Measurements from ENCODE around the gene GUCA2B. TPM values are rescaled to one million over a fixed set of nuclear protein-coding genes. Genes with fewer than 3 reads are reported as not detected.

Gene GUCA2B
- total and polyA plus RNA-seq, 4 experiments from 2014 or later = not detected

DNA sequence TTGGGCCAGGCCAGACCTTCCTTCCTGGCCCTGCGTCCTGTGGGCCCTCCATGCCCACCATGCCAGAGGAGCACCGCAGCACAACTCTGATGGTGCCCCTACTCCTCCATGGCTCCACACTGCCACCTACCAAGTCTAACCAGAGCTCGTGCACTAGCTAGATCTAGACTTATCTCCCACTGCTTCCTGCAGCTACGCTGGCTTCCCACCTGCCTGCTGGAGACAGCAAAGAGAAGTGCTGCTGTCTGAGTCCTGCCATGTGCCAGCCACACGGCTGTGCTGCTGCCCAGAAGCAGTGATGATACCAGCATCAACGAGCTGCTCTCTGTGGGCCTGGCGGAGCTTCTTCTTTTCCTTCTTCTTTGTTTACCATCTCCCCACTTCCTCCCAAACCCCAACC lies 4.5 kb downstream of the GUCA2B start:
- ChIA-PET CTCF (ENCODE audit: partially characterized antibody) (interaction anchor here (1.0 to 4.7 kb wide), 2 partner anchors 15 to 584 kb away, joined by 3 to 26 read pairs; no protein-coding TSS in a partner anchor), POLR2A (ENCODE audit: partially characterized antibody) (interaction anchor here (0.6 kb wide), 1 partner anchor 594 kb away, joined by 3 read pairs; no protein-coding TSS in a partner anchor)
- DNase-seq = no peak
- H3K27ac Mint-ChIP-seq = peak overlapping the region in 2 of 7 donors; percentile 14 to 88
- H3K4me3 ChIP-seq (ENCODE audit: low read length in 2 of 2) = no peak overlapping the region
- intact Hi-C loops (cut with micrococcal nuclease) = loop anchor here (5.0 kb wide), 1 partner anchor 585 kb away; no protein-coding TSS in a partner anchor
- H3K36me3 ChIP-seq (ENCODE audit: insufficient read depth, low read length) = no peaks in the 10 kb centered on the region
- H3K27me3 ChIP-seq (ENCODE audit: insufficient read depth, low read length) = no peaks in the 10 kb centered on the region
- H3K4me1 Mint-ChIP-seq = peaks cover 4 to 9% (median 6%) of the 10 kb centered on the region in 4 donors
- no peaks in the 10 kb centered on the region for H3K4me1 ChIP-seq (ENCODE audit: insufficient read depth, low read length)
- H3K36me3 Mint-ChIP-seq = no peaks in the 10 kb centered on the region
- H3K9me3 Mint-ChIP-seq = peaks cover 0 to 15% (median 11%) of the 10 kb centered on the region in 8 donors
- no peak overlapping the region for H3K4me3 Mint-ChIP-seq
- H3K27me3 Mint-ChIP-seq = peaks cover under 1 to 5% of the 10 kb centered on the region in 2 donors
- no peak overlapping the region for H3K27ac ChIP-seq (ENCODE audit: low read depth, low read length)
- no peaks in the 10 kb centered on the region for H3K9me3 ChIP-seq (ENCODE audit: control insufficient read depth in 1 of 2, low read length in 2 of 2)

DNA sequence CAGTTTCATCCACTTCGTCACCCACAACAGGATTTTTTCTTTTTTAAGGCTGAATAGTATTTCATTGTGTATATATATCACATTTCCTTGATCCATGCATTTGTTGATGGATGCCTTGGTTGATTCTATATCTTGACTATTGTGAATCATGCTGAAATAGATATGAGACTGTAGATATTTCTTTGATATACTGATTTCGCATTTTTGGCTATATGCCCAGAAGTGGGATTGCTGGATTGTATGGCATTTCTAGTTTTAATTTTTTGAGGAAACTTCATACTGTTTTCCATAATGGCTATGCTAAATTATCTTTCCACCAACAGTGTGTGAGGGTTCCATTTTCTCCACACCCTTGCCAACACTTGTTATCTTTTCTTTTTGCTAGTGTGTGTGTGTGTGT lies 5.0 kb downstream of the GUCA2B start:
- Histone ChIP-seq H3K4me1 (ENCODE audit: insufficient read depth, low read length) (no peaks in the 10 kb centered on the region), H3K27me3 (ENCODE audit: insufficient read depth, low read length) (no peaks in the 10 kb centered on the region), H3K4me3 (ENCODE audit: low read length in 2 of 2) (no peak overlapping the region), H3K27ac (ENCODE audit: low read depth, low read length) (no peak overlapping the region), H3K9me3 (ENCODE audit: control insufficient read depth in 1 of 2, low read length in 2 of 2) (no peaks in the 10 kb centered on the region), H3K36me3 (ENCODE audit: insufficient read depth, low read length) (no peaks in the 10 kb centered on the region)
- DNase-seq = no peak
- ChIA-PET CTCF (ENCODE audit: partially characterized antibody) (interaction anchor here (1.0 to 4.7 kb wide), 2 partner anchors 15 to 585 kb away, joined by 3 to 26 read pairs; no protein-coding TSS in a partner anchor), POLR2A (ENCODE audit: partially characterized antibody) (no interaction called here)
- Mint-ChIP-seq H3K4me1 (peaks cover 4 to 9% (median 6%) of the 10 kb centered on the region in 4 donors), H3K4me3 (no peak overlapping the region), H3K9me3 (peaks cover 0 to 15% (median 11%) of the 10 kb centered on the region in 8 donors), H3K27ac (no peak overlapping the region), H3K36me3 (no peaks in the 10 kb centered on the region), H3K27me3 (peaks cover 0 to 7% of the 10 kb centered on the region in 2 donors)
- intact Hi-C loops (cut with micrococcal nuclease) = loop anchor here (5.0 kb wide), 1 partner anchor 586 kb away; no protein-coding TSS in a partner anchor

DNA sequence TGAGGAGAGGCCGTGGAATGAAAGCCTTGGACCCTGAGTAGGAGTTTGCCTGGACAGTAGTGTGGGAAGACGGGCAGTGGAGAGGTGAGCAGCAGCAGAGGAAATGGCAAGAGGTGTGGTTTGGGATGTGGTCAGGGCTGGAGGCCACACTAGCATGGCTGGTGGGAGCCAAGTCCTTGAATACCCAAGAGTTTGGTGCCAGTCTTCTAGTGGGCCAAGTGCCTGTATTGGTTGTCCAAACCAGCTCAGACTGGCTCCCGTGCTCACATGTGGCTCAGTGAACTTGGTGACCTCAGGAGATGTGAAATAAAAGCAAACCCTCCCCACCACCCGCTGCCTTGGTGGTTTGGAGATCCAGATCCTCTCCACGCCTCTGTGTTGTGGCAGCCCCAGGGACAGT lies 9.0 kb downstream of the GUCA2B start:
- H3K4me1 Mint-ChIP-seq = peaks cover 4 to 9% (median 6%) of the 10 kb centered on the region in 4 donors
- no peaks in the 10 kb centered on the region for H3K27me3 ChIP-seq (ENCODE audit: insufficient read depth, low read length)
- H3K4me1 ChIP-seq (ENCODE audit: insufficient read depth, low read length) = no peaks in the 10 kb centered on the region
- H3K4me3 ChIP-seq (ENCODE audit: low read length in 2 of 2) = no peak overlapping the region
- H3K36me3 Mint-ChIP-seq = no peaks in the 10 kb centered on the region
- H3K9me3 Mint-ChIP-seq = peaks cover 0 to 15% (median 11%) of the 10 kb centered on the region in 8 donors
- no peaks in the 10 kb centered on the region for H3K9me3 ChIP-seq (ENCODE audit: control insufficient read depth in 1 of 2, low read length in 2 of 2)
- CTCF ChIA-PET (ENCODE audit: partially characterized antibody) = interaction anchor here (5.8 kb wide), 1 partner anchor 12 kb away, joined by 52 read pairs; no protein-coding TSS in a partner anchor
- no peak for DNase-seq
- no peak overlapping the region for H3K4me3 Mint-ChIP-seq
- H3K27me3 Mint-ChIP-seq = peaks cover 6 to 7% of the 10 kb centered on the region in 2 donors
- H3K27ac Mint-ChIP-seq = no peak overlapping the region
- POLR2A ChIA-PET (ENCODE audit: partially characterized antibody) = no interaction called here
- no peaks in the 10 kb centered on the region for H3K36me3 ChIP-seq (ENCODE audit: insufficient read depth, low read length)
- intact Hi-C loops (cut with micrococcal nuclease) = no loop called here
- H3K27ac ChIP-seq (ENCODE audit: low read depth, low read length) = no peak overlapping the region

DNA sequence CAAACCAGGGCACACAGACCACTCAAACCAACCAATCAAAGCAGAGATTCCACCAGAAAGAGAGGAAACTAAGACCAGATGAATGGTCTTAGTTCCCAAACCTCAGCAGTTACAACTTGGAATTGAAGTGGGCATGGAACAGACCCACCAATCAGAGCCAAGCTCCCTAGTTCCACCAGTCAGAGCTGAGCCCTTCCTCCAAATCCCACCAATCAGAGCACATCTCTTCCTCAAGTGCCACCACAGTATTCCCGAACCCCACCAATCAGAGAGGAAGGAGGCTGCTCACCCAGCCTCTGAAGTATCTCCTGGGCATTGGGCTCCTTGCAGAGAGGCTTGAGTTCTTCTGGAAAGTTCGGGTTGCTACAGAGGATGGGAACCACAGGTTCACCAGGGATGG lies 9.9 kb downstream of the GUCA2B start:
- H3K9me3 ChIP-seq (ENCODE audit: control insufficient read depth in 1 of 2, low read length in 2 of 2) = no peaks in the 10 kb centered on the region
- H3K4me1 Mint-ChIP-seq = peaks cover 0 to 3% (median under 1%) of the 10 kb centered on the region in 4 donors
- H3K27ac Mint-ChIP-seq = no peak overlapping the region
- no peak overlapping the region for H3K4me3 Mint-ChIP-seq
- no peaks in the 10 kb centered on the region for H3K27me3 ChIP-seq (ENCODE audit: insufficient read depth, low read length)
- H3K36me3 Mint-ChIP-seq = no peaks in the 10 kb centered on the region
- H3K36me3 ChIP-seq (ENCODE audit: insufficient read depth, low read length) = no peaks in the 10 kb centered on the region
- no peak overlapping the region for H3K27ac ChIP-seq (ENCODE audit: low read depth, low read length)
- no peaks in the 10 kb centered on the region for H3K4me1 ChIP-seq (ENCODE audit: insufficient read depth, low read length)
- DNase-seq = no peak
- CTCF ChIA-PET (ENCODE audit: partially characterized antibody) = interaction anchor here (5.8 kb wide), 1 partner anchor 11 kb away, joined by 52 read pairs; no protein-coding TSS in a partner anchor
- H3K4me3 ChIP-seq (ENCODE audit: low read length in 2 of 2) = no peak overlapping the region
- intact Hi-C loops (cut with micrococcal nuclease) = no loop called here
- peaks cover 6 to 7% of the 10 kb centered on the region in 2 donors for H3K27me3 Mint-ChIP-seq
- POLR2A ChIA-PET (ENCODE audit: partially characterized antibody) = no interaction called here
- peaks cover 0 to 15% (median 11%) of the 10 kb centered on the region in 8 donors for H3K9me3 Mint-ChIP-seq

DNA sequence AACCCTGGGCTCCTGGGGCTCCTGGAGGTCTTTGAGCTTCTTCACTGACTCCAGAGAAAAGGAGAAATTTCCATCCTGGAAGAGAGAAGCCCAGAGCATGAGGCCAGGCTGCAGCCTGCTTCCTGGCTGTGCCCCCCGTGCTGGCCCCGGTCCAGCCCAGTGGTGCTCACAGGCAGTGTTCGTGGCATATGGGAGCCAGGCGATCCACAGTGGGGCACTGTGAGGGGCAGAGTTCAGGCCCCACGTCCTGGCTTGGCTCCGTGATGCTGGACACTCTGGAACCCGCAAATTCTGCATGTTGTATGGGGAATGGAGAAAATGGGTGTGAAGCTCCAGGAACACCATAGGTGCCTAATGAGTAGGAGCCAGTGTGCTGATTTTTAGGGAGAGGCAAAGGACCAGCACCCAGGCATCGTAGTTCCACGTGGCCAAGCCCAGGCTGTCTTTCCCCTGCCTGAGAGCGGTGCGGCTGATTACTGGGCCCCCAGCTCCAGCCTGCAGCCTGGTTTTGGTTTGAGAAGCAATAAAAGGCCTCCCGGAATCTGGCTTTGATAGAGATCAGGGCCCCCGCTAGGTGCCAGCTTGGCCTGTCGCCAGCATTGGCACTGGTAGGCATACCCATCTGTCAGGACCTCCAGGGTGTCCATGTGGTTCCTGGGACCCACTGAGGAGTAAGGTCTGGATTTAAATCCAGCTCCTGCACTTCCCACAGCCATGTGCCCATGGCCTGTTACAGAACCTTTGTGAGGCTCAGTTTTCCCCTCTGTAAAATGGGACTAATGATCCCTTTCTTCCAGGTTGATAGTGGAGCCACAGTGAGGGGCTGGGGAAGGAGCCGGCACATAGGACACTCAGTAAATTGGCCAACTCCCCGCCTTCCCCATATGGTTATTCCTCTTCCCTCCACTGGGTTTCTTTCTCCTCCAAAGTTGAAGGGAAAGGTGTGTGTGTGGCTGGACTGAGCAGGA lies 10.6 kb downstream of the GUCA2B start:
- POLR2A ChIA-PET (ENCODE audit: partially characterized antibody) = no interaction called here
- no peak overlapping the region for H3K27ac Mint-ChIP-seq

DNA sequence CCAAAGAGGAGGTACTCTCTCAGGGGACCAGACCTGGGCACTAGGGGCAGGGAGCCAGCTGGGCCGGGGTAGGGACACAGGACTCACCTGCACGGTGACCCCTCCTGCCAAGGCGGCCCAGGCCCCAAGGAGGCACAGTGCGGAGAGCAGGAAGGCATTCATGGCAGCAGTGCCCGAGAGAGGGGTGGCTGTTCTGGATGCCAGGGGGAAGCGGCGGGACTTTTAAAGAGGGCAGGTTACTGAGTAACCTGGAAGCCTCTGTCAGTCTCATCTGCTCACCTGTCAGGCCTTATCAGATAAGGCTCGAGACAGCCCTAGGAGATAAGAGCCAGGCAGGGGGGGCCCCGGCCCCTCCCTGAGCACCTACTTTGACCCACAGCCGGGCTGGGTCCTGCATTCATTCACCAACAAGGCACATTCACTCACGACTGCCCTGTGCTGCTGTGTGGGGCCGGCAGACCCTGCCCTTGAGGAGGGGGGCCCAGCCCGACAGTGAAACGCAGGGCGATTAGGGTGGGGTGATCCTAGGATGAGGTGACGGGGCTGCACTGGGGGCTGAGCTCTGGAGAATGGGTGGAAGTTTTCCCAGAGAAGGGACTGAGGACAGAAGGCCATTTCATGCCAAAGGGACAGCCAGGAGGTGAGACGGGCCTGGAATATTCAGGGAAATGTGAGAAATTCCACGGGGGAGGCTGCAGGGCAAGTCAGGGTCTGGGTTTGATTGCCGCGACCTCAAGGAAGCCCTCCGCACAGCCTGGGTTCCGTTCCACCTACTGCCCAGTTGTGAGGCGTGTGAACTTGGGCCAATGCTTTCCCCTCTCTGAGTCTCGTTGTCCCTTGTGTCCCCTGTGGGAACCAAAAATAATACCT lies 11.6 kb downstream of the GUCA2B start, which contains the start of gene GUCA2A:
Gene GUCA2A, minus strand, starts transcription at position 195 of the 870 bp plus-strand sequence. Its CDS starts 33 bp downstream, at position 162.
- Histone ChIP-seq H3K4me1 (ENCODE audit: insufficient read depth, low read length) (no peaks in the 10 kb centered on the region), H3K27me3 (ENCODE audit: insufficient read depth, low read length) (no peaks in the 10 kb centered on the region), H3K9me3 (ENCODE audit: control insufficient read depth in 1 of 2, low read length in 2 of 2) (no peaks in the 10 kb centered on the region), H3K27ac (ENCODE audit: low read depth, low read length) (no peak within 1 kb of the TSS), H3K36me3 (ENCODE audit: insufficient read depth, low read length) (no peaks in the 10 kb centered on the region), H3K4me3 (ENCODE audit: low read length in 2 of 2) (no peak within 1 kb of the TSS)
- Mint-ChIP-seq H3K27ac (no peak within 1 kb of the TSS), H3K36me3 (no peaks in the 10 kb centered on the region), H3K4me1 (no peaks in the 10 kb centered on the region), H3K9me3 (peaks cover 0 to 15% (median 11%) of the 10 kb centered on the region in 8 donors), H3K27me3 (peaks cover 6 to 7% of the 10 kb centered on the region in 2 donors), H3K4me3 (no peak within 1 kb of the TSS)
- CTCF ChIA-PET (ENCODE audit: partially characterized antibody) = interaction anchor here (5.8 kb wide), 1 partner anchor 10 kb away, joined by 52 read pairs; no protein-coding TSS in a partner anchor
- no peak for DNase-seq
- POLR2A ChIA-PET (ENCODE audit: partially characterized antibody) = no interaction called here
- intact Hi-C loops (cut with micrococcal nuclease) = no loop called here

More for the DNA sequence above, 10.6 kb downstream of the GUCA2B start:
- H3K27me3 ChIP-seq (ENCODE audit: insufficient read depth, low read length) = no peaks in the 10 kb centered on the region
- no peaks in the 10 kb centered on the region for H3K36me3 ChIP-seq (ENCODE audit: insufficient read depth, low read length)
- Mint-ChIP-seq H3K4me1 (peaks cover 0 to 3% (median 0%) of the 10 kb centered on the region in 4 donors), H3K27me3 (peaks cover 6 to 7% of the 10 kb centered on the region in 2 donors), H3K9me3 (peaks cover 0 to 15% (median 11%) of the 10 kb centered on the region in 8 donors), H3K36me3 (no peaks in the 10 kb centered on the region), H3K4me3 (no peak overlapping the region)
- no peaks in the 10 kb centered on the region for H3K4me1 ChIP-seq (ENCODE audit: insufficient read depth, low read length)
- H3K9me3 ChIP-seq (ENCODE audit: control insufficient read depth in 1 of 2, low read length in 2 of 2) = no peaks in the 10 kb centered on the region
- no peak overlapping the region for H3K27ac ChIP-seq (ENCODE audit: low read depth, low read length)
- DNase-seq = no peak
- intact Hi-C loops (cut with micrococcal nuclease) = no loop called here
- CTCF ChIA-PET (ENCODE audit: partially characterized antibody) = interaction anchor here (5.8 kb wide), 1 partner anchor 11 kb away, joined by 52 read pairs; no protein-coding TSS in a partner anchor
- no peak overlapping the region for H3K4me3 ChIP-seq (ENCODE audit: low read length in 2 of 2)
